GM12878 (cell line): ENCODE measurements around the gene BIRC7. TPM values are rescaled to one million over a fixed set of nuclear protein-coding genes. Genes with fewer than 3 reads are reported as not detected.

Experiments used
- ATAC-seq: fragments of 200-7000 bp; cut with Tn5 transposase; 3 replicates; pipeline ENCODE4 v1.9.1; 2020; ENCODE audit warnings: mild to moderate bottlenecking, moderate library complexity
- BruUV-seq: library from RNA; stranded (reverse); fragments of 400-500 nt; replicated peaks from 2 replicates; lab custom pipeline; 2021; lab: Mats Ljungman, UMichigan
- CTCF ChIA-PET: fragments of 300-600 bp; sonication (Branson Sonifier 250); formaldehyde crosslinking; extraction: SDS; loops from one replicate; lab custom pipeline; 2021; ENCODE audit warnings: inconsistent platforms; lab: Yijun Ruan, JAX
- POLR2A ChIA-PET: fragments of 350-600 bp; formaldehyde crosslinking; extraction: SDS; loops from one replicate; lab custom pipeline; 2021; ENCODE audit warnings: inconsistent platforms; lab: Charles Lee
- RAD21 ChIA-PET: fragments of 300-600 bp; sonication (Branson Sonifier 250); formaldehyde crosslinking; loops from one replicate; lab custom pipeline; 2023; ENCODE audit warnings: antibody characterized with exemption; ENCODE audit not compliant: unreplicated experiment; lab: Charles Lee
- SMC1A ChIA-PET: fragments of 300-600 bp; sonication (Branson Sonifier 250); formaldehyde crosslinking; loops from one replicate; lab custom pipeline; 2023; ENCODE audit not compliant: unreplicated experiment, uncharacterized antibody; lab: Charles Lee
- DNase-seq: peaks from one replicate; pipeline ENCODE4 v3.0.0-alpha.2; 2011; ENCODE audit warnings: low read depth, low spot score
- FAIRE-seq: peaks from 3 replicates; lab custom pipeline; 2011; peaks lifted over from hg19 to GRCh38; lab: Jason Lieb, UNC
- H2AFZ ChIP-seq: 2 replicates; pipeline ENCODE4 v1.6.0; 2011; ENCODE audit warnings: low read depth, low read length, control low read depth; ENCODE audit not compliant: control insufficient read depth
- H3K27ac ChIP-seq: 2 replicates; pipeline ENCODE4 v1.5.1; 2011; ENCODE audit warnings: control low read depth; ENCODE audit not compliant: control insufficient read depth, insufficient read depth
- H3K27me3 ChIP-seq, 2 experiments: replicated peaks in 1 of 2; 2 replicates each; pipeline versions ENCODE4 v1.6.0 to v1.6.1; 2011; ENCODE audit warnings: low read length in 1 of 2; ENCODE audit not compliant: control insufficient read depth in 2 of 2, insufficient read depth in 2 of 2
- H3K36me3 ChIP-seq, 2 experiments: 2 replicates each; pipeline ENCODE4 v1.5.1; 2011; ENCODE audit warnings: low read length in 1 of 2; ENCODE audit not compliant: control insufficient read depth in 2 of 2, insufficient read depth in 2 of 2
- H3K4me1 ChIP-seq: 2 replicates; pipeline ENCODE4 v1.6.1; 2011; ENCODE audit warnings: mild to moderate bottlenecking, low read length, moderate library complexity, mixed read lengths; ENCODE audit not compliant: control insufficient read depth, insufficient read depth
- H3K4me2 ChIP-seq: 2 replicates; pipeline ENCODE4 v1.6.0; 2011; ENCODE audit warnings: control low read depth; ENCODE audit not compliant: control insufficient read depth, insufficient read depth
- H3K4me3 ChIP-seq: fragments of 200-600 bp; sonication (generic); 2 replicates; pipeline ENCODE4 v1.5.1; 2016
- H3K79me2 ChIP-seq: 2 replicates; pipeline ENCODE4 v1.6.0; 2011; ENCODE audit warnings: low read length; ENCODE audit not compliant: control insufficient read depth, insufficient read depth
- H3K9ac ChIP-seq: 2 replicates; pipeline ENCODE4 v1.8.0; 2011; ENCODE audit warnings: low read length, control low read depth, mixed read lengths; ENCODE audit not compliant: control insufficient read depth, insufficient read depth
- H3K9me3 ChIP-seq: replicated peaks from 3 replicates; pipeline ENCODE4 v1.5.1; 2011; ENCODE audit warnings: mild to moderate bottlenecking, low read length; ENCODE audit not compliant: control insufficient read depth, insufficient read depth
- H4K20me1 ChIP-seq: 2 replicates; pipeline ENCODE4 v1.6.0; 2011; ENCODE audit not compliant: control insufficient read depth, insufficient read depth
- IRF5 ChIP-seq: fragments of 450-650 bp; IDR thresholded peaks from 2 replicates; pipeline ENCODE4 v1.6.1; 2017; ENCODE audit warnings: borderline replicate concordance
- KAT2A ChIP-seq: conservative IDR thresholded peaks from 2 replicates; pipeline ENCODE4 v1.6.1; 2011; ENCODE audit warnings: low read depth, low read length; ENCODE audit not compliant: control insufficient read depth
- POLR2A ChIP-seq: IDR thresholded peaks from 2 replicates; pipeline ENCODE4 v1.6.1; 2011; ENCODE audit warnings: low read depth, mild to moderate bottlenecking, low read length
- SP1 ChIP-seq: IDR thresholded peaks from one replicate; pipeline ENCODE4 v1.6.1; 2011; ENCODE audit warnings: low read depth, low read length
- WGBS: methylation state at CpG from one replicate; pipeline ENCODE4 v1.1.6; 2016; ENCODE audit warnings: low lambda C conversion rate; ENCODE audit not compliant: insufficient replicate concordance, insufficient coverage; ENCODE audit errors: missing lambda C conversion rate; 5-methylcytosine and 5-hydroxymethylcytosine counted together
- in situ Hi-C: fragments of 300-500 bp; cut with MboI; formaldehyde crosslinking; loops from 9 replicates; pipeline ENCODE4 v1.14.3; 2018; ENCODE audit warnings: mixed read lengths
- intact Hi-C: fragments of 100-400 bp; cut with micrococcal nuclease; formaldehyde crosslinking; loops from one replicate; pipeline ENCODE4 v1.14.2; 2022; ENCODE audit not compliant: unreplicated experiment
- polyA plus RNA-seq, 11 experiments: library from polyadenylated mRNA; depleted of rRNA in 4 of 11; unstranded in 6 of 11; stranded (reverse) in 5 of 11; fragments of >200 nt; fragmentation: Nextera tagmentation in 4 of 11; fragmentation: Illumina TruSeq in 1 of 11; extraction: Ambion mirVana in 4 of 11; extraction: Trizol in 1 of 11; gene quantifications; 1 replicate in 1 of 11; 2 replicates in 10 of 11; pipeline versions ENCODE4 v1.2.1 to v1.2.3, GENCODE V29; 2011 to 2016; ENCODE audit warnings: inconsistent platforms in 2 of 11, missing spikeins in 2 of 11, low read depth in 1 of 11
- total RNA-seq, 4 experiments: library from RNA; depleted of rRNA in 3 of 4; stranded (reverse); fragments of >200 nt in 3 of 4; fragmentation: Illumina TruSeq in 1 of 4; extraction: Trizol in 1 of 4; gene quantifications; 2 replicates each; pipeline versions ENCODE4 v1.2.1 to v1.2.3, GENCODE V29; 2013 to 2021
- TF ChIP-seq, protein P1 (sequence below): IDR thresholded peaks from 2 replicates; pipeline ENCODE4 v1.6.1; 2011; ENCODE audit warnings: borderline replicate concordance, low read depth, mild to moderate bottlenecking, moderate library complexity, mixed read lengths, low read length; ENCODE audit not compliant: insufficient read depth; ENCODE audit errors: extremely low read length

Gene BIRC7
- total and polyA plus RNA-seq, 10 of the 15 experiments (the other 5 are each of a cell fraction or from before 2014, with no cell fraction given) = 0.31 TPM; not detected in 9

GRCh38 chr20:63283397-63284082 lies 47.8 kb downstream of the BIRC7 start:
- BruUV-seq = no TSS peak
- FAIRE-seq = no peak
- Histone ChIP-seq H3K27ac (no peak overlapping the region), H3K4me2 (no peak overlapping the region), H3K4me1 (no peaks in the 10 kb centered on the region), H3K36me3 (peaks cover 9 to 15% of the 10 kb centered on the region in 2 experiments), H2AFZ (no peak overlapping the region), H4K20me1 (no peaks in the 10 kb centered on the region), H3K9ac (no peak overlapping the region), H3K27me3 (no peaks in the 10 kb centered on the region), H3K79me2 (no peaks in the 10 kb centered on the region), H3K4me3 (no peak overlapping the region), H3K9me3 (no peaks in the 10 kb centered on the region)
- WGBS = 79% methylated on average over 31 of the region's 33 CpGs
- ChIA-PET SMC1A (no interaction called here), RAD21 (no interaction called here), CTCF (no interaction called here), POLR2A (no interaction called here)
- in situ Hi-C loops = no loop called here
- no peak for ATAC-seq
- intact Hi-C loops = no loop called here
- DNase-seq = no peak
- TF ChIP-seq POLR2A (peak; percentile 11; the same call in 1 of the 2 replicates), IRF5 (no peak)

DNA sequence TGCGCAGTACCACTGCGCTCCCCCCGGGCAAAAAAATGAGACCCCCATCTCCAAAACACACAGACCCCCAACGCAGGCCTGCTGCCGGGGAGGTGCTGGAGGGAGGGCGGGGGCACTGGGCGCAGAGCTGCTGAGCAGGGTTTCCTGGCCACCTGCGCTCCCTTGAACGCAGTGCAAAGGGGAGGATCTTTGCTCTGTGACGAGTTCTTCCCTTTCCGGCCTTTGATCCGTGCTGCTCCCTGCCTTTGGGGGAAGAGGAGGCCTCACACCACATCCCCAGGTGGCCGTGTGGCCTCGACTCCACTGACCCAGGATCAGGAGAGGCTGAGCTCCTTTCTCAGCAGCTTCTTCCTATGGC lies 48.4 kb downstream of the BIRC7 start:
- SMC1A ChIA-PET = no interaction called here
- TF ChIP-seq, protein P1, sequence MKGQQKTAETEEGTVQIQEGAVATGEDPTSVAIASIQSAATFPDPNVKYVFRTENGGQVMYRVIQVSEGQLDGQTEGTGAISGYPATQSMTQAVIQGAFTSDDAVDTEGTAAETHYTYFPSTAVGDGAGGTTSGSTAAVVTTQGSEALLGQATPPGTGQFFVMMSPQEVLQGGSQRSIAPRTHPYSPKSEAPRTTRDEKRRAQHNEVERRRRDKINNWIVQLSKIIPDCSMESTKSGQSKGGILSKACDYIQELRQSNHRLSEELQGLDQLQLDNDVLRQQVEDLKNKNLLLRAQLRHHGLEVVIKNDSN = no peak
- no peak for TF ChIP-seq SP1
- no peak for TF ChIP-seq KAT2A
- TF ChIP-seq POLR2A = peak; percentile 36
- RAD21 ChIA-PET = no interaction called here
- FAIRE-seq (no peak), DNase-seq (no peak), ATAC-seq (no peak)
- Histone ChIP-seq H4K20me1 (no peaks in the 10 kb centered on the region), H3K4me2 (no peak overlapping the region), H3K27ac (no peak overlapping the region), H3K36me3 (peaks cover 6 to 19% of the 10 kb centered on the region in 2 experiments), H3K9ac (no peak overlapping the region), H2AFZ (no peak overlapping the region), H3K4me1 (no peaks in the 10 kb centered on the region), H3K79me2 (no peaks in the 10 kb centered on the region), H3K9me3 (no peaks in the 10 kb centered on the region), H3K4me3 (no peak overlapping the region), H3K27me3 (no peaks in the 10 kb centered on the region)
- in situ Hi-C loops (no loop called here), intact Hi-C loops (no loop called here)
- BruUV-seq = no TSS peak
- WGBS = 67% methylated on average over 14 of the region's 14 CpGs
- CTCF ChIA-PET = no interaction called here
- POLR2A ChIA-PET = no interaction called here
